Kidney epithelial cell (primary cell): ENCODE measurements around the gene RGS19. TPM values are rescaled to one million over a fixed set of nuclear protein-coding genes. Genes with fewer than 3 reads are reported as not detected.

Experiments used
- DNase-seq: peaks from one replicate; pipeline ENCODE4 v3.0.0-alpha.2; 2010; ENCODE audit warnings: low read depth
- H3K27me3 ChIP-seq: 2 replicates; pipeline ENCODE4 v1.6.0; 2011; ENCODE audit warnings: low read length; ENCODE audit not compliant: control insufficient read depth, insufficient read depth
- H3K36me3 ChIP-seq: 2 replicates; pipeline ENCODE4 v1.5.1; 2011; ENCODE audit warnings: low read length; ENCODE audit not compliant: control insufficient read depth, insufficient read depth
- H3K4me3 ChIP-seq: 2 replicates; pipeline ENCODE4 v1.5.1; 2011; ENCODE audit warnings: low read depth, mild to moderate bottlenecking, control low read depth, low read length
- total RNA-seq: library from RNA; depleted of rRNA; stranded (reverse); fragments of >200 nt; gene quantifications from 2 replicates; pipeline ENCODE4 v1.2.3, GENCODE V29; 2015
- TF ChIP-seq, protein P1 (sequence below): IDR thresholded peaks from 2 replicates; pipeline ENCODE4 v1.5.1; 2011; ENCODE audit warnings: mild to moderate bottlenecking, moderate library complexity, low read length, control low read depth, inconsistent platforms; ENCODE audit not compliant: insufficient read depth, poor library complexity, severe bottlenecking

RGS19 gene
- total RNA-seq, 1 donor from 2014 or later, result 14.1 TPM

DNA sequence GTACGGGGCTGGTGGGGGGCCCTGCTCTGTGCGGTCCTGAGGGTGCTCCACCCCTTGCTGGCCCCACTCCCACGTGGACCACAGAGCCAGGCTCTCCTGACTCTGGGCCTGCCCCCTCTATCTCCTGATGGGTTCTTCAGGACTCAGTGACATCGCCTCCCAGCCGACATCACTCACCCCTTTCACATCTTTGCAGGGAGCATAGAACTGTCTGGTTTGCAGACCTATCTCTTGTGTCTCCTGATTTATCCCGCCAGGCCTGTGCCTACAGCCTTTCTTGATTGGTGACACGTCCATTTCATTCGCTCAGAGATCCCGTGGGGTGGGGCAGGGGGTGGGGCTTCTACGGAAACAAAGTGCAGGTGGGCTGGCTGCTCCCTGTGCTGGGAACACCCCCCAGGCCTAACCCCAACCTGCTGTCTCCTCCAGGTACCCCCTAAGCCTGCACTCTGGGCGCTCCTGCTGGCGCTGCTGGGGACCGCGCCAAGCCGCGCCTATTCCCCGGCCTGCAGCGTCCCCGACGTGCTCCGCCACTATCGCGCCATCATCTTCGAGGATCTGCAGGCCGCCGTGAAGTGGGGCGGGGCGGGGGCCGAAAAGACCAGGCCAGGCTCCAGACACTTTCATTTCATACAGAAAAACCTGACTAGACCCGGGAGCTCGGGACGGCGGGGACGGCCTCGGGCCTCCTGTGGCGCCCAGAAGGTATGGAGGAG, 41.7 kb downstream of the RGS19 start:
- Histone ChIP-seq H3K36me3 (no peaks in the 10 kb centered on the region), H3K4me3 (no peak overlapping the region), H3K27me3 (peaks cover 29% of the 10 kb centered on the region)
- no peak for DNase-seq
- TF ChIP-seq, protein P1, sequence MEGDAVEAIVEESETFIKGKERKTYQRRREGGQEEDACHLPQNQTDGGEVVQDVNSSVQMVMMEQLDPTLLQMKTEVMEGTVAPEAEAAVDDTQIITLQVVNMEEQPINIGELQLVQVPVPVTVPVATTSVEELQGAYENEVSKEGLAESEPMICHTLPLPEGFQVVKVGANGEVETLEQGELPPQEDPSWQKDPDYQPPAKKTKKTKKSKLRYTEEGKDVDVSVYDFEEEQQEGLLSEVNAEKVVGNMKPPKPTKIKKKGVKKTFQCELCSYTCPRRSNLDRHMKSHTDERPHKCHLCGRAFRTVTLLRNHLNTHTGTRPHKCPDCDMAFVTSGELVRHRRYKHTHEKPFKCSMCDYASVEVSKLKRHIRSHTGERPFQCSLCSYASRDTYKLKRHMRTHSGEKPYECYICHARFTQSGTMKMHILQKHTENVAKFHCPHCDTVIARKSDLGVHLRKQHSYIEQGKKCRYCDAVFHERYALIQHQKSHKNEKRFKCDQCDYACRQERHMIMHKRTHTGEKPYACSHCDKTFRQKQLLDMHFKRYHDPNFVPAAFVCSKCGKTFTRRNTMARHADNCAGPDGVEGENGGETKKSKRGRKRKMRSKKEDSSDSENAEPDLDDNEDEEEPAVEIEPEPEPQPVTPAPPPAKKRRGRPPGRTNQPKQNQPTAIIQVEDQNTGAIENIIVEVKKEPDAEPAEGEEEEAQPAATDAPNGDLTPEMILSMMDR, result no peak

DNA sequence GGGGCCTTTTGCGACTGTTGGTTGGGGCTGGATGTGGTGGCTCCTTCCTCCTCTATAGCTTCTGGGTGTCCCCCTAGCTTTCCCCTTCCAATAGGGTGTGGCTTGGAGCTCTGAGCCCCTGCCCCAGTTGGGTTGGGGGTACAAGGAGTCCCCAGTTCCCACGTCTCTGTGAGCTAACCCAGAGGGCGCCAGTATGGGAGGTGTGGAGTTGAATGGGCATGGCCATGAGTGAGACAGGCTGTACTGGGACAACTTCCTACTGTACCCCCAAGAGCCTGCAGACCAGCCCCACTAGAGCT, 42.2 kb downstream of the RGS19 start:
- DNase-seq, result no peak
- peaks cover 25% of the 10 kb centered on the region for H3K27me3 ChIP-seq
- TF ChIP-seq, protein P1, result no peak
- no peaks in the 10 kb centered on the region for H3K36me3 ChIP-seq
- H3K4me3 ChIP-seq, result no peak overlapping the region

DNA sequence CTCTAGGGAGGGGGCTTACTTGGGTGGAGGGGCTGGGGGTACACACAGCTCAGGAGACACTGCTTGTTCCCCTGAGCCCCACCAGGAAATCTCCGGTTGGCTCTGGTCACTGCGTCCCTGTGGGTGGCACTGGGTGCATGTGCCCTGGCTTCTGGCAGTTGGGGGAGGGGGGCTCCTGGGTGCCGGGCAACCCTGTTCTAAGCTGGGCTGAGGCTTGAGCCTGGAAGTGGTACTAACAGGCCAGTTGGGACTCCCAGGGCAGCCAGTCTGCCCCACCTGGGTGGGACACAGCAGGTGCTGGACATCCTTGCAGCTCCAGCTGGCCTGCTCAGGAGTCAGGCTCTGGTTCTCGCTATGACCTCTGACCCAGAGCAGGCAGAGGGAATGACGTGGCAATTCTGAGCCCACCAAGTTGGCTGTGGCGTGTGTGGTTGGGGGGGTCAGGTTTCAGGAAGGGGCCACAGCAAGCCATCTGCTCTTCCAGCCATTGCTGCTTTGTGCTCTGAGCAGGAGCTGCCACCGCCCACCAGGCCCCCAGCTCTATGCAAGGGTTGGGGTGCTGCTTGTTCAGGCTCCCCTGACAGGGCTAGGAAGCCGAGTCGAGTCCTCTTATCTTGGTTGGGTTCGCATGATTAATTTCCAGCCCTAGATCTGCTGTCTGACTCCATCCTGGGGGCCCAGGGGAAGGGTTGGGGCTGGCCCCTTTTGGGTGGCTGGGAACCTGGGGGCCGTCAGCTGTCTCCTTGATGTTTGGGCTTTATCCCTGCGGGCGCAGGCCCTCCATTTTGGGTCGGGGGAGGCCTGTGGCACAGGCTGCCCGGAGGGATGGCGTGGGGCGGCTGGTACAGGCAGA, 42.7 kb downstream of the RGS19 start:
- TF ChIP-seq, protein P1, result no peak
- Histone ChIP-seq H3K4me3 (no peak overlapping the region), H3K36me3 (no peaks in the 10 kb centered on the region), H3K27me3 (peaks cover 21% of the 10 kb centered on the region)
- no peak for DNase-seq

DNA sequence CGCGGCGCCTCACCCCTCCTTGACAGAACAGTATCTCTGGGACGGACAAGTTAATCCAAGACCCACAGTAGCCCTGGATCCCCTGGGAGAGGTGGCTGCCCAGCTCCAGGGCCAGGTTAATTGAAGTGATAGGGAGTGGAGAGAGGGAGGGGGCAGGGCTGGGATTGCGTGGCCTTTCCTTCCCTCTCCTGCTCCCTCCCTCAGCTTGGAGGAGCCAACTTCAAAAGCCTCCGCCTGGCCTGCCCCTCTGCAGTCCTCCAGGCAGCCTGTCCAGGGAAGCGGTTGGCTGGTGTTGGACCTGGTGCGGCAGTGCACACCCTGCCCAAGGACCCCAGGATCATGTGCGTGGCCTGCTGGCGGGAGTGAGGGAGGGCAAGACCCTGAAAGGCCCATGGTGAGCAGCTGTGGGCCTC, 43.4 kb downstream of the RGS19 start, which contains the start of gene C20orf204:
Gene C20orf204, plus strand, starts transcription at position 250 of the 413 bp plus-strand sequence. Its CDS starts 142 bp downstream, at position 392.
- peaks cover 18% of the 10 kb centered on the region for H3K27me3 ChIP-seq
- DNase-seq, result no peak
- TF ChIP-seq, protein P1, result no peak

DNA sequence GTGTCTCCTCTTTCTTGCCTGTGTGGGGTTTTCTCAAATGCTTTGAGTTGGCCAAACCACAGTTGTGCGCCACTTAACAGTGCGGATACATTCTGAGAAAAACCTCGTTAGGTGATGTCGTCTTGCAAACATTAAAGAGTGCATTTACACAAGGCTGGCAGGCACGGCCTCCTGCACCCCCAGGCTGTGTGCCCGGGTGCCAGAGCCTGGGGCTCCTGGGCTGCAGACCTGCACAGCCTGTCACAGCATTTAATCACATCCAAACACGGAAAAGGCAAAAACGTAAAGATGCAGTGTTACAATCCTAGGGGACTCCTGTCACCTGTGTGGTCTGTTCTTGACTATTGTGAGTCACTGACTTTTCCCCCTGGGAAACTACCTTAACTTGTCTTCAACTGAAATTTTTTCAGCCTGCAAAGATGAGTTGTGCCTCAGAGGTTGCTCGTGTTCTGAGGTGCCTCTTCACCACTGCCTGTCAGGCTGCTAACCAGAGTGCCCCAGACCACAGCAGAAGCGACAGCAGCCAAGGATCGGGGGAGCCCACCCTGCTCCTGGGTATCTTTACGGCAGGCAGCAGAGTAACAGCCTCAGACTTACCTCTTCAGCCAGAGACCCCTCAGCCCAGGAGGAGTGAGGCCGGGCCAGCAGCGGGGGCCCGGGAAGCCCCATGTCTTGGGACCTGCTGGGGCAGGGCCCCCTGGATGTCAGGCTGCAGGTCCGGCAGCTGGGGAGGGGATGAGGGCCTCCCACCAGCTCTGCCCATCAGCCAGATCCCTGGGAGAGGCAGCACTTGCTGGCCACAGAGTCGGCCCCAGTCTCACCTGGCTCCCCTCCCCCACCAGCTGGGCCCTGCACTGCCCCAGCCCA, 44.0 kb downstream of the RGS19 start:
- Histone ChIP-seq H3K27me3 (peaks cover 16% of the 10 kb centered on the region), H3K4me3 (no peak overlapping the region), H3K36me3 (no peaks in the 10 kb centered on the region)
- TF ChIP-seq, protein P1, result no peak
- DNase-seq, result no peak

More for the DNA sequence above, 43.4 kb downstream of the RGS19 start, which contains the start of gene C20orf204:
- no peaks in the 10 kb centered on the region for H3K36me3 ChIP-seq
- no peak within 1 kb of the TSS for H3K4me3 ChIP-seq
